Testis (tissue), 2 donors: ENCODE results near the gene ELMO3.

ENCODE experiments used
- POLR2A ChIP-seq: fragments of 450-650 bp; IDR thresholded peaks from one replicate; pipeline ENCODE4 v1.6.1; 2017; ENCODE audit warnings: antibody characterized with exemption, mild to moderate bottlenecking, moderate library complexity
- TF ChIP-seq, protein P1 (sequence below), 3 experiments: fragments of 450-650 bp in 2 of 3; fragments of 200-600 bp in 1 of 3; sonication (generic) in 1 of 3; IDR thresholded peaks; one replicate each; pipeline ENCODE4 v1.5.1; 2016 to 2019; ENCODE audit warnings: antibody characterized with exemption in 3 of 3, mild to moderate bottlenecking in 2 of 3, moderate library complexity in 1 of 3

DNA sequence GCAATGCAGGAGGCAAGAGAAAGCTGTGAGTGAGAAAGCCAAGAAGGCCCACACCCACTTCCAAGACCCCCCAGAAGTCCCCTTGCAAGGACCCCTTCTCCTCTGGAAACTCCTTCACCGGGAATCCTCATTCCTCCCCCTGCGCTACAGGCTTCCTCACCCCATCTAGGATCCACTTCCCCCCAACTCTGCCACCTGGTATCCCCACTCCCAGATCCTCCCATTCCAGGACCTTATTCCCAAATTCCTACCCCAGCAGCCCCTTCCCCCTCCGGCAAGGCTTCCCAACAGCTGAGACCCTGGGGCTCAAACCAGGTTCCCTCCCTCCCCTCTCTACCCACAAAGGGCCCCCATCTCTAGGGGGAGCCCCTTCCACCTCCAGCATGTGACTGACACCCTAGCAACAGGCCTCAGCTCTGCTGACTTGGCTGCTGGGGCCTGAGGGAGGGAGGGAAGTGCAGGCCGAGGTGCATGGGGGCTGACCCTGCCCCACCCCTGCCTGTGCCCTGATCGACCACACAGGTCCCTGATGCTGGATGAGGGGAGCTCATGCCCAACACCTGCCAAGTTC is 32.2 kb upstream of the ELMO3 start:
- TF ChIP-seq, protein P1, sequence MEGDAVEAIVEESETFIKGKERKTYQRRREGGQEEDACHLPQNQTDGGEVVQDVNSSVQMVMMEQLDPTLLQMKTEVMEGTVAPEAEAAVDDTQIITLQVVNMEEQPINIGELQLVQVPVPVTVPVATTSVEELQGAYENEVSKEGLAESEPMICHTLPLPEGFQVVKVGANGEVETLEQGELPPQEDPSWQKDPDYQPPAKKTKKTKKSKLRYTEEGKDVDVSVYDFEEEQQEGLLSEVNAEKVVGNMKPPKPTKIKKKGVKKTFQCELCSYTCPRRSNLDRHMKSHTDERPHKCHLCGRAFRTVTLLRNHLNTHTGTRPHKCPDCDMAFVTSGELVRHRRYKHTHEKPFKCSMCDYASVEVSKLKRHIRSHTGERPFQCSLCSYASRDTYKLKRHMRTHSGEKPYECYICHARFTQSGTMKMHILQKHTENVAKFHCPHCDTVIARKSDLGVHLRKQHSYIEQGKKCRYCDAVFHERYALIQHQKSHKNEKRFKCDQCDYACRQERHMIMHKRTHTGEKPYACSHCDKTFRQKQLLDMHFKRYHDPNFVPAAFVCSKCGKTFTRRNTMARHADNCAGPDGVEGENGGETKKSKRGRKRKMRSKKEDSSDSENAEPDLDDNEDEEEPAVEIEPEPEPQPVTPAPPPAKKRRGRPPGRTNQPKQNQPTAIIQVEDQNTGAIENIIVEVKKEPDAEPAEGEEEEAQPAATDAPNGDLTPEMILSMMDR (IDR thresholded peaks at IDR 0.05): no peak
- no peak for TF ChIP-seq POLR2A
